SW 1271 (cell line): ENCODE data around the gene PRDM2.

ENCODE experiments used
- DNase-seq, 2 experiments: peaks; one replicate each; lab custom pipeline; 2025; lab: John Stamatoyannopoulos, UW

Gene PRDM2

GRCh38 chr1:13766592-13767564 lies 66.9 kb downstream of the PRDM2 start:
- no peak for DNase-seq

- DNase-seq, result no peak
Measured at GRCh38 chr1:13769212-13769611, 69.2 kb downstream of the PRDM2 start.

- no peak for DNase-seq
Measured at GRCh38 chr1:13769830-13770229, 69.8 kb downstream of the PRDM2 start.

- no peak for DNase-seq
Measured at GRCh38 chr1:13770743-13771142, 70.8 kb downstream of the PRDM2 start.

- DNase-seq, result no peak
Measured at GRCh38 chr1:13771745-13772144, 71.8 kb downstream of the PRDM2 start.

GRCh38 chr1:13772271-13772670 lies 72.3 kb downstream of the PRDM2 start:
- no peak for DNase-seq

GRCh38 chr1:13774121-13774520 lies 74.1 kb downstream of the PRDM2 start:
- no peak for DNase-seq

- no peak for DNase-seq
Measured at GRCh38 chr1:13775459-13775858, 75.5 kb downstream of the PRDM2 start.

- no peak for DNase-seq
Measured at GRCh38 chr1:13775916-13776315, 75.9 kb downstream of the PRDM2 start.

- no peak for DNase-seq
Measured at GRCh38 chr1:13778431-13778830, 78.4 kb downstream of the PRDM2 start.

GRCh38 chr1:13779930-13780329 lies 79.9 kb downstream of the PRDM2 start:
- no peak for DNase-seq

- DNase-seq, result no peak
Measured at GRCh38 chr1:13780780-13781179, 80.8 kb downstream of the PRDM2 start.

- DNase-seq, result no peak
Measured at GRCh38 chr1:13781228-13781627, 81.2 kb downstream of the PRDM2 start.

- no peak for DNase-seq
Measured at GRCh38 chr1:13781907-13782633, 82.1 kb downstream of the PRDM2 start.

- no peak for DNase-seq
Measured at GRCh38 chr1:13782634-13783360, 82.8 kb downstream of the PRDM2 start.

- no peak for DNase-seq
Measured at GRCh38 chr1:13783551-13783950, 83.6 kb downstream of the PRDM2 start.

GRCh38 chr1:13784971-13785370 lies 85.0 kb downstream of the PRDM2 start:
- DNase-seq, result no peak

- no peak for DNase-seq
Measured at GRCh38 chr1:13786541-13786940, 86.6 kb downstream of the PRDM2 start.

- DNase-seq, result no peak
Measured at GRCh38 chr1:13788795-13789194, 88.8 kb downstream of the PRDM2 start.

- DNase-seq, result no peak
Measured at GRCh38 chr1:13790290-13791030, 90.5 kb downstream of the PRDM2 start.

GRCh38 chr1:13792419-13792818 lies 92.4 kb downstream of the PRDM2 start:
- DNase-seq, result no peak
